ENCODE data around the gene CLIP2. TPM values are rescaled to one million over a fixed set of nuclear protein-coding genes. Genes with fewer than 3 reads are reported as not detected.
A peak's percentile ranks its signal among the peaks of the same experiment; 100 is the strongest.
"Not testable (repeated sequence)": the region's sequence is repeated elsewhere in the genome, so short reads cannot be mapped to it uniquely, and the experiment has no call there.

The CLIP2 gene
- total RNA-seq, 1 donor, result 70.9 TPM

DNA sequence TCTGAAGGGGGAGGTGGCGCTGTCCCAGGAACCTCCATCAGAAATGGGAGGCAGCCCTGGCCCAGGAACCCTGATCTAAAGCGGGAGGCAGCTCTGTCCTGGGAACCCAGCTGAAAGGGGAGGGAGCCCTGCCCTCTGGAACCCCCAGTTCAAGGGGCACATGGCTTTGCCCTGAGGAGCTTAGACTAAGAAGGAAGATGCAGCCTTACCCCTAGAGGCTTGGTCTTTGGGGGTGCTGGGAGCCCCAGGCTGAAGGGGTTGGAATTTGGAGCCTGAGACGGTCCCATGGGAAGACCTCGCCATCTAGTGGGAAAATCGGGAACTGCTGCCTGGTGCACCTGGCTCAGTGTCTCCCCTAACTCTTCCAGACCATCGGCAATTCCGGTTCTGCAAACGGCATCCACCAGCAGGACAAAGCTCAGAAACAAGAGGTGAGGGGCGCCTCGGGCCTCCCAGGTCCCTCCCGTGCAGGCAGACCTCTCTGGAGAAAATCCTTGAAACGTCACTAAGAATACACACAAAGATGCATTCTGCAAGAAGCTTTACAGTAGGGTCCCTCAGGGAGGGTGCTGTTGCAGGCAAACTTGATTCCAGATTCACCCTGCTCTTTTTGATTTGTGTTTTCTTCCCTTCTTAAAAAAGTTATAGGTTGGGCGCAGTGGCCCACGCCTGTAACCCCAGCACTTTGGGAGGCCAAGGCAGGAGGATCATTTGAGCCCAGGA lies 112.1 kb downstream of the CLIP2 start:
- Histone ChIP-seq H3K4me2 (ENCODE audit: insufficient read depth, low read length) (no peak overlapping the region), H3K4me1 (ENCODE audit: insufficient read depth, low read length) (no peaks in the 10 kb centered on the region), H3K27ac (ENCODE audit: low read depth, low read length) (no peak overlapping the region), H4K20me1 (ENCODE audit: insufficient read depth, low read length) (peaks cover 7% of the 10 kb centered on the region), H3K27me3 (ENCODE audit: insufficient read depth, low read length) (no peaks in the 10 kb centered on the region), H3K9me3 (ENCODE audit: low read depth, low read length) (no peaks in the 10 kb centered on the region), H3K4me3 (ENCODE audit: insufficient read depth, low read length) (no peak overlapping the region), H3K36me3 (ENCODE audit: insufficient read depth, low read length) (peaks cover 47% of the 10 kb centered on the region), H2AFZ (ENCODE audit: low read length) (no peak overlapping the region), H3K79me2 (ENCODE audit: insufficient read depth, low read length) (no peaks in the 10 kb centered on the region)
- peak; percentile 92 for DNase-seq (ENCODE audit: insufficient read length, low spot score, missing footprints)
- TF ChIP-seq, protein P1, sequence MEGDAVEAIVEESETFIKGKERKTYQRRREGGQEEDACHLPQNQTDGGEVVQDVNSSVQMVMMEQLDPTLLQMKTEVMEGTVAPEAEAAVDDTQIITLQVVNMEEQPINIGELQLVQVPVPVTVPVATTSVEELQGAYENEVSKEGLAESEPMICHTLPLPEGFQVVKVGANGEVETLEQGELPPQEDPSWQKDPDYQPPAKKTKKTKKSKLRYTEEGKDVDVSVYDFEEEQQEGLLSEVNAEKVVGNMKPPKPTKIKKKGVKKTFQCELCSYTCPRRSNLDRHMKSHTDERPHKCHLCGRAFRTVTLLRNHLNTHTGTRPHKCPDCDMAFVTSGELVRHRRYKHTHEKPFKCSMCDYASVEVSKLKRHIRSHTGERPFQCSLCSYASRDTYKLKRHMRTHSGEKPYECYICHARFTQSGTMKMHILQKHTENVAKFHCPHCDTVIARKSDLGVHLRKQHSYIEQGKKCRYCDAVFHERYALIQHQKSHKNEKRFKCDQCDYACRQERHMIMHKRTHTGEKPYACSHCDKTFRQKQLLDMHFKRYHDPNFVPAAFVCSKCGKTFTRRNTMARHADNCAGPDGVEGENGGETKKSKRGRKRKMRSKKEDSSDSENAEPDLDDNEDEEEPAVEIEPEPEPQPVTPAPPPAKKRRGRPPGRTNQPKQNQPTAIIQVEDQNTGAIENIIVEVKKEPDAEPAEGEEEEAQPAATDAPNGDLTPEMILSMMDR (IDR thresholded peaks at IDR 0.05; ENCODE audit: extremely low read depth, low read depth, low read length), result peak; percentile 96

DNA sequence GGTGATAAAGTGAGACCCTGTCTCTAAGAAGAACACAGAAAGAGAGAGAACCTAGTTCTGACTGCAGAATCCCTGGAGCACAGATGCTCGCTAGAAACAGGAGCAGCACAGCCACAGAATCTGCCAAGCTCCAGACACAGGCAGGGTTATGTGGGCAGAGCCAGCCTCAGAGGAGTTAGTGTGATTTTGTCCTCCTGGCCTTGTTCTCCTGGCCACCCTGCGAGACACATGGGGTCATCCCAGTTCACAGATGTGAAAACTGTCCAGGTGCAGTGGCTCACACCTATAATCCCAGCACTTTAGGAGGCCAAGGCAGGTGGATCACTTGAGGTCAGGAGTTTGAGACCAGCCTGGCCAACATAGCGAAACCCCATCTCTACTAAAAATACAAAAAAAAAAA lies 113.5 kb downstream of the CLIP2 start:
- peak; percentile 26 for DNase-seq (ENCODE audit: insufficient read length, low spot score, missing footprints)
- not testable (repeated sequence) for H3K9me3 ChIP-seq (ENCODE audit: low read depth, low read length); H2AFZ ChIP-seq (ENCODE audit: low read length); H4K20me1 ChIP-seq (ENCODE audit: insufficient read depth, low read length); H3K4me2 ChIP-seq (ENCODE audit: insufficient read depth, low read length); H3K79me2 ChIP-seq (ENCODE audit: insufficient read depth, low read length); H3K27ac ChIP-seq (ENCODE audit: low read depth, low read length); H3K4me1 ChIP-seq (ENCODE audit: insufficient read depth, low read length); H3K27me3 ChIP-seq (ENCODE audit: insufficient read depth, low read length); H3K4me3 ChIP-seq (ENCODE audit: insufficient read depth, low read length)
- peaks cover 38% of the 10 kb centered on the region for H3K36me3 ChIP-seq (ENCODE audit: insufficient read depth, low read length)

DNA sequence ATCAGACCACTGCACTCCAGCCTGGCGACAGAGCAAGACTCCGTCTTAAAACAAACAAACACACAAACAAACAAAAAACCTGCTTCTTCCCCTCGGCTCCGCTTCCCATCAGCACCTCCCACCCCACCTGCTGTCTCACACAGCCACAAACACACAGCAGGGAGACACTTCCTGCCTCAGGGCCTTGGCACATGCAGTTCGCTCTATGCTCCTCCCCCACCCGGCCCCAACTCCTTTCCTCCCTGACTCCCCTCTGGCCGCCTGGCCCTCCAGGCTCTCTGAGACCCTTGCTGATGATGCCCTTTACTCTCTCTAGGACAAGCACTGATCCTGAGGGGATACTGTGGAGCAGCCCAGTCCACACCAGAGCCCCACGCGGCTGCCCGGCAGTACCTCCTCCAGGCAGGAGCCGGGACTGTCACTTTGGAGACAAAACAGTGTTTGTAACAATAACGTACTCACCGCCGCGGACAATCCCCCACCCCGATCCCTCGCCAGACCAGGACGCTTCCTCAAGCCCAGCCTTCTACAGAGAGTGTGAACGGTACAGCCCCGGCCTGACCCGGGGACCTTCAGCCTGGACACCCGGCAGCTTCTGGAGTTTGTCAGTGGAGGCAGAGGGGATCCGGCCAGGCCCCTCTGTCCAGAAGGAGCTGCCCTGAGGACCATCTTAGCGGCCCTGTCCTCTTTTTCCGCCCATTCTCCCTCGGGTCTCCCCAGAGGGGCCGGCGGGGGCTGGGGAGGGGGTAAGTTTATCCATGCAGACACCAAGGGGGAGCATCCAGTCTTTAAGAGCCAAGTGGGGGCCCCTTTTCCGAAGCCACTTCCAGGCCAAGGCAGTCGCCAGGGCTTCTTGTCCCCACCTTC lies 114.5 kb downstream of the CLIP2 start:
- H3K9me3 ChIP-seq (ENCODE audit: low read depth, low read length), result no peaks in the 10 kb centered on the region
- no peak overlapping the region for H2AFZ ChIP-seq (ENCODE audit: low read length)
- H3K79me2 ChIP-seq (ENCODE audit: insufficient read depth, low read length), result no peaks in the 10 kb centered on the region
- no peak overlapping the region for H3K4me2 ChIP-seq (ENCODE audit: insufficient read depth, low read length)
- TF ChIP-seq, protein P1 (IDR thresholded peaks at IDR 0.05; ENCODE audit: extremely low read depth, low read depth, low read length), result no peak
- peaks cover 33% of the 10 kb centered on the region for H3K36me3 ChIP-seq (ENCODE audit: insufficient read depth, low read length)
- peak; percentile 27 for DNase-seq (ENCODE audit: insufficient read length, low spot score, missing footprints)
- no peaks in the 10 kb centered on the region for H3K27me3 ChIP-seq (ENCODE audit: insufficient read depth, low read length)
- no peaks in the 10 kb centered on the region for H3K4me1 ChIP-seq (ENCODE audit: insufficient read depth, low read length)
- H4K20me1 ChIP-seq (ENCODE audit: insufficient read depth, low read length), result peaks cover 4% of the 10 kb centered on the region
- H3K27ac ChIP-seq (ENCODE audit: low read depth, low read length), result no peak overlapping the region
- H3K4me3 ChIP-seq (ENCODE audit: insufficient read depth, low read length), result no peak overlapping the region

DNA sequence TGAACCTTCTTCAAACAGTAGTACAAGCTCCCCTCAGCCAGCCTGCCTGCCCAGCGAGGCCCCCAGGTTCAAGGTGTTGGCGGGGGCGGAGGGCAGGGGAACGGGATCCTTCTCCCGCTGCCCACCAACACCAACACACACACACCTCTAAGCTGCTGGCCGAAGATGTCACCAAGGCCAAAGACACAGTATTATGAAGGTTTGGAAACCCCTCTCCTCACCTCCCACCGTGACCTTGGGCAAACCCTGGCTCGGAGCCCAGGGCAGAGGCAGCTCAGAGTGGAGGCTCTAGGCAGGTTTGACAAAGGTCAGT lies 115.1 kb downstream of the CLIP2 start:
- DNase-seq (ENCODE audit: insufficient read length, low spot score, missing footprints), result peak; percentile 18
- Histone ChIP-seq H2AFZ (ENCODE audit: low read length) (no peak overlapping the region), H3K4me1 (ENCODE audit: insufficient read depth, low read length) (no peaks in the 10 kb centered on the region), H3K4me3 (ENCODE audit: insufficient read depth, low read length) (no peak overlapping the region), H3K36me3 (ENCODE audit: insufficient read depth, low read length) (peaks cover 33% of the 10 kb centered on the region), H3K4me2 (ENCODE audit: insufficient read depth, low read length) (no peak overlapping the region), H4K20me1 (ENCODE audit: insufficient read depth, low read length) (peaks cover 4% of the 10 kb centered on the region), H3K27ac (ENCODE audit: low read depth, low read length) (no peak overlapping the region), H3K79me2 (ENCODE audit: insufficient read depth, low read length) (no peaks in the 10 kb centered on the region), H3K27me3 (ENCODE audit: insufficient read depth, low read length) (no peaks in the 10 kb centered on the region), H3K9me3 (ENCODE audit: low read depth, low read length) (no peaks in the 10 kb centered on the region)
- TF ChIP-seq, protein P1 (IDR thresholded peaks at IDR 0.05; ENCODE audit: extremely low read depth, low read depth, low read length), result no peak
